Vagina (tissue), 2 donors: ENCODE results near the gene ALDH1A1. TPM values are rescaled to one million over a fixed set of nuclear protein-coding genes. Genes with fewer than 3 reads are reported as not detected.

ENCODE experiments used
- DNase-seq, 2 donors: peaks; one replicate each; pipeline ENCODE4 v3.0.0-alpha.2; 2017; ENCODE audit errors: extremely low spot score in 2 of 2
- H3K27ac ChIP-seq: fragments of 200-600 bp; sonication (generic); one replicate; pipeline ENCODE4 v1.5.1; 2019
- H3K27me3 ChIP-seq: fragments of 200-600 bp; sonication (generic); one replicate; pipeline ENCODE4 v1.5.1; 2019
- H3K36me3 ChIP-seq, 2 donors: fragments of 200-600 bp; sonication (generic); one replicate each; pipeline ENCODE4 v1.5.1; 2017 to 2019
- H3K4me1 ChIP-seq: fragments of 200-600 bp; sonication (generic); one replicate; pipeline ENCODE4 v1.5.1; 2019
- H3K4me3 ChIP-seq, 2 donors: fragments of 200-600 bp; sonication (generic); 1 replicate in 1 of 2; 2 replicates in 1 of 2; pipeline ENCODE4 v1.5.1; 2016 to 2019
- H3K9me3 ChIP-seq: fragments of 200-600 bp; sonication (generic); one replicate; pipeline ENCODE4 v1.5.1; 2019
- CTCF ChIP-seq, 3 experiments: fragments of 450-650 bp in 2 of 3; fragments of 200-600 bp in 1 of 3; sonication (generic) in 1 of 3; IDR thresholded peaks; one replicate each; pipeline ENCODE4 v1.5.1; 2017 to 2019; ENCODE audit warnings: antibody characterized with exemption in 3 of 3, mild to moderate bottlenecking in 2 of 3, moderate library complexity in 2 of 3
- POLR2A ChIP-seq, 2 donors: fragments of 450-650 bp; IDR thresholded peaks; one replicate each; pipeline ENCODE4 v1.6.1; 2017; ENCODE audit warnings: antibody characterized with exemption in 2 of 2, mild to moderate bottlenecking in 2 of 2, moderate library complexity in 2 of 2
- POLR2AphosphoS5 ChIP-seq, 2 donors: sonication (generic); formaldehyde crosslinking; IDR thresholded peaks; one replicate each; pipeline ENCODE4 v1.9.0; 2017; ENCODE audit warnings: antibody characterized with exemption in 2 of 2, mild to moderate bottlenecking in 2 of 2, low read depth in 1 of 2; ENCODE audit not compliant: insufficient read depth in 1 of 2
- intact Hi-C: fragments of 100-400 bp; cut with DNase I; formaldehyde crosslinking; loops from one replicate; pipeline ENCODE4 v1.15.1; 2023
- total RNA-seq: library from RNA; depleted of rRNA; stranded (reverse); fragments of >200 nt; gene quantifications from one replicate; pipeline ENCODE4 v1.2.3, GENCODE V29; 2016

ALDH1A1 gene
- total RNA-seq, 1 donor from 2014 or later: 126 TPM

DNA sequence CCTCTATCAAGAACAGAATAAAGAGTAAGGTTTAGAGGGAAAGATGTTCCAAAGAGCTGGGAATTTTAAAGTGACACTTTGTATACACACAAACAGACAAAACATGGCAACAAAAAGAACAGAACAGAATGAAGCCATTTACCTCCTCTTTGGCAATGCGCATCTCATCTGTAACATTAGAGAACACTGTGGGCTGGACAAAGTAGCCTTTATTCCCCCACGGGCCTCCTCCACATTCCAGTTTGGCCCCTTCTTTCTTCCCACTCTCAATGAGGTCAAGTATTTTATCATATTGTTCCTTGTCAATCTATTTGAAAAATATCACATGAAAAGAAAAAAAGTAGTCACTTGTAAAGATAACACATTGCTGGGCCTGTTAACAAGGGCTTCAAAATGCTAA, 41.0 kb downstream of the ALDH1A1 start:
- H3K9me3 ChIP-seq: no peaks in the 10 kb centered on the region
- intact Hi-C loops: no loop called here
- no peak overlapping the region for H3K27ac ChIP-seq
- no peak for TF ChIP-seq POLR2AphosphoS5 (IDR thresholded peaks at IDR 0.05; ENCODE audit: insufficient read depth in 1 of 2, low read depth in 1 of 2)
- no peak for TF ChIP-seq CTCF (IDR thresholded peaks at IDR 0.05)
- TF ChIP-seq POLR2A (IDR thresholded peaks at IDR 0.05): no peak
- H3K27me3 ChIP-seq: no peaks in the 10 kb centered on the region
- H3K36me3 ChIP-seq: peaks cover 0 to 7% of the 10 kb centered on the region in 2 donors
- DNase-seq: no peak
- H3K4me3 ChIP-seq: no peak overlapping the region
- H3K4me1 ChIP-seq: no peaks in the 10 kb centered on the region

GRCh38 chr9:72911247-72911775, 41.5 kb downstream of the ALDH1A1 start:
- DNase-seq: no peak
- no peaks in the 10 kb centered on the region for H3K27me3 ChIP-seq
- H3K9me3 ChIP-seq: no peaks in the 10 kb centered on the region
- H3K27ac ChIP-seq: no peak overlapping the region
- intact Hi-C loops: no loop called here
- H3K36me3 ChIP-seq: peaks cover 0 to 2% of the 10 kb centered on the region in 2 donors
- no peak for TF ChIP-seq CTCF (IDR thresholded peaks at IDR 0.05)
- TF ChIP-seq POLR2AphosphoS5 (IDR thresholded peaks at IDR 0.05; ENCODE audit: insufficient read depth in 1 of 2, low read depth in 1 of 2): no peak
- no peak for TF ChIP-seq POLR2A (IDR thresholded peaks at IDR 0.05)
- H3K4me1 ChIP-seq: no peaks in the 10 kb centered on the region
- H3K4me3 ChIP-seq: no peak overlapping the region

DNA sequence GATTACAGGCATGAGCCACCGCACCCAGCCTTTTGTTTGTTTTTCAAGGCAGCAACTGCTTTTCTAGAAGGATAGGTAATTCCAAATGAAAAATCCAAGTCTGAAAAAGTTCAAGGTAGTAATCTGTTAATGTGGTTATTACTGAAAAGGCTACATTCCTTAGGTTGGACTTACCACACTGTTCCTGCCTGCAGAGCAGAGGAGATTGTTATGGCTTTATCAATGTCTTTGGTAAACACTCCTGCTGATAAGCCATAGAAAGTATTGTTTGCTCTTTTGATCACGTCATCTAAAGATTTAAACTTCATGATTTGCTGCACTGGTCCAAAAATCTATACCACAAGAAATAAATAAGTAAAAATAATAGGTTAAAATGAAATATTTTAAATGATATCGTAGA, 43.4 kb downstream of the ALDH1A1 start:
- no peaks in the 10 kb centered on the region for H3K36me3 ChIP-seq
- no peak for DNase-seq
- H3K27me3 ChIP-seq: no peaks in the 10 kb centered on the region
- intact Hi-C loops: no loop called here
- H3K4me3 ChIP-seq: no peak overlapping the region
- TF ChIP-seq POLR2A (IDR thresholded peaks at IDR 0.05) (no peak), CTCF (IDR thresholded peaks at IDR 0.05) (no peak), POLR2AphosphoS5 (IDR thresholded peaks at IDR 0.05; ENCODE audit: insufficient read depth in 1 of 2, low read depth in 1 of 2) (no peak)
- H3K9me3 ChIP-seq: no peaks in the 10 kb centered on the region
- no peak overlapping the region for H3K27ac ChIP-seq
- no peaks in the 10 kb centered on the region for H3K4me1 ChIP-seq

DNA sequence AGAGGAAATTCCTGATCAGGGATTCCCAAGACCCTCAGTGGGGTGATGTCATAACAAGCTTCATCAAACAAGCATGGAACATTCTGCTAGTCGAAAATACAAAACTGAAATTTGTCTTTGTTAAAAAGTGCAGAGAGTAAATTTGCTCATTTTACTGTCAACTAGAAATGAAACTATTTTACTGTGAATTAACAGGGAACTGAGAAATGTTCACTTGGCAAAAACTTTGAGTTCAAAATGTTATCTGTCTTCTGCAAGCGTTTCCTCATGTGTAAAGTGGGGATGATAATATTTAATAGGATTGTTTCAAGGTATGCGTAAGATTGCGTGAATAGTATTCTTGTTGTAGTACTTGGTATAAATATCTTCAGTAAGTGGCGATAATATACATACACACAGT, 45.4 kb downstream of the ALDH1A1 start:
- Histone ChIP-seq H3K27ac (no peak overlapping the region), H3K27me3 (no peaks in the 10 kb centered on the region), H3K36me3 (no peaks in the 10 kb centered on the region), H3K4me3 (no peak overlapping the region), H3K9me3 (no peaks in the 10 kb centered on the region), H3K4me1 (no peaks in the 10 kb centered on the region)
- no peak for TF ChIP-seq POLR2A (IDR thresholded peaks at IDR 0.05)
- no peak for TF ChIP-seq CTCF (IDR thresholded peaks at IDR 0.05)
- no peak for TF ChIP-seq POLR2AphosphoS5 (IDR thresholded peaks at IDR 0.05; ENCODE audit: insufficient read depth in 1 of 2, low read depth in 1 of 2)
- DNase-seq: no peak
- intact Hi-C loops: no loop called here

DNA sequence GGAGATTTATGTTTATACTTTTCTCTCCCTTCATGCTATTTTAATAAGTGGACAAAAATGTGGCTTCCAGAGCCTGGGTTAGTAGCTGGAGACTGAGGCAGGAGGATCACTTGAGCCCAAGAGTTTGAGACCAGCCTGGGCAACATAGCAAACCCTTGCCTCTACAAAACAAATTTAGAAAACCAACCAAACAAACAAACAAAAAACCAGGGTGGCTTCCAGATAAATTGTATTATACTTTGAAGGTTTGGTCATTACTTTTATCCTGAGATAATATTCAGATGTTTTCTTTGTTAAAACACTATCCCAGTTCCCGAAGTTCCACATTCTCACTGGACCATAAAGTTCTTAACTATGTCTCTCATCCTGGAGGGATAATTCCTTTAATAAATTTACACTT, 46.0 kb downstream of the ALDH1A1 start:
- no peaks in the 10 kb centered on the region for H3K9me3 ChIP-seq
- no peak overlapping the region for H3K4me3 ChIP-seq
- H3K27ac ChIP-seq: no peak overlapping the region
- H3K36me3 ChIP-seq: no peaks in the 10 kb centered on the region
- no peaks in the 10 kb centered on the region for H3K27me3 ChIP-seq
- TF ChIP-seq CTCF (IDR thresholded peaks at IDR 0.05) (no peak), POLR2A (IDR thresholded peaks at IDR 0.05) (no peak), POLR2AphosphoS5 (IDR thresholded peaks at IDR 0.05; ENCODE audit: insufficient read depth in 1 of 2, low read depth in 1 of 2) (no peak)
- intact Hi-C loops: no loop called here
- DNase-seq: no peak
- no peaks in the 10 kb centered on the region for H3K4me1 ChIP-seq
